Effector memory CD4-positive, alpha-beta T cell (primary cell): ENCODE measurements around the gene REG1B.

Source experiments
- DNase-seq, 3 donors: peaks; one replicate each; pipeline ENCODE4 v3.0.0-alpha.2; 2020
- H3K27ac ChIP-seq: 2 replicates; pipeline ENCODE4 v1.7.0; 2013; ENCODE audit warnings: mild to moderate bottlenecking, low read length, moderate library complexity; ENCODE audit not compliant: insufficient read depth, poor library complexity, severe bottlenecking
- H3K27me3 ChIP-seq: replicated peaks from 2 replicates; pipeline ENCODE4 v1.7.0; 2013; ENCODE audit warnings: mild to moderate bottlenecking, low read length; ENCODE audit not compliant: insufficient read depth, control insufficient read depth, poor library complexity, severe bottlenecking
- H3K36me3 ChIP-seq: 2 replicates; pipeline ENCODE4 v1.7.0; 2013; ENCODE audit warnings: mild to moderate bottlenecking, low read length, moderate library complexity; ENCODE audit not compliant: control insufficient read depth, insufficient read depth
- H3K4me1 ChIP-seq: 2 replicates; pipeline ENCODE4 v1.7.0; 2013; ENCODE audit warnings: low read length, mild to moderate bottlenecking; ENCODE audit not compliant: control insufficient read depth, insufficient read depth, poor library complexity, severe bottlenecking
- H3K4me3 ChIP-seq: 2 replicates; pipeline ENCODE4 v1.7.0; 2013; ENCODE audit warnings: low read length, low read depth, mild to moderate bottlenecking; ENCODE audit not compliant: insufficient read depth, poor library complexity, severe bottlenecking
- H3K9me3 ChIP-seq: 2 replicates; pipeline ENCODE4 v1.7.0; 2013; ENCODE audit warnings: mild to moderate bottlenecking, low read length, moderate library complexity; ENCODE audit not compliant: control insufficient read depth

REG1B gene

GRCh38 chr2:79039944-79040343 lies 47.8 kb downstream of the REG1B start:
- no peak overlapping the region for H3K27ac ChIP-seq
- DNase-seq = no peak
- H3K9me3 ChIP-seq = no peaks in the 10 kb centered on the region
- H3K36me3 ChIP-seq = no peaks in the 10 kb centered on the region
- no peaks in the 10 kb centered on the region for H3K27me3 ChIP-seq
- no peaks in the 10 kb centered on the region for H3K4me1 ChIP-seq
- H3K4me3 ChIP-seq = no peak overlapping the region
